Mesendoderm (in vitro differentiated cells): Measurements from ENCODE around the gene SIN3B. TPM values are rescaled to one million over a fixed set of nuclear protein-coding genes. Genes with fewer than 3 reads are reported as not detected.

Source experiments
- small RNA-seq: library from polyadenylated mRNA; stranded (forward); fragments of <200 nt; extraction: miRNeasy Mini kit (QIAGEN cat#:217004); gene quantifications from one replicate; pipeline ENCODE3, GENCODE V24; 2013; ENCODE audit not compliant: insufficient read depth

The SIN3B gene

Small RNAs within 50 kb of the gene (small RNA-seq; reads per million reads assigned to genes)
- gene AC008737.3 (not detected), gene RN7SL823P (not detected), gene RN7SL835P (not detected)
